SK-N-SH treated with all-trans-retinoic acid at 6 μM for 48 hours (cell line): Measurements from ENCODE around the gene ITGB4.

Experiments used
- BACH2 ChIP-seq: fragments of 250-450 bp; sonication (Bioruptor Pico); IDR thresholded peaks from 2 replicates; pipeline ENCODE4 v1.9.0; 2021; ENCODE audit warnings: mild to moderate bottlenecking, borderline replicate concordance
- CSDC2 ChIP-seq: fragments of 250-450 bp; sonication (Bioruptor Pico); IDR thresholded peaks from 2 replicates; pipeline ENCODE4 v1.5.0; 2020; ENCODE audit warnings: mild to moderate bottlenecking, moderate library complexity
- GLIS3 ChIP-seq: fragments of 250-450 bp; sonication (Bioruptor Pico); IDR thresholded peaks from 2 replicates; pipeline ENCODE4 v1.5.0; 2020; ENCODE audit warnings: mild to moderate bottlenecking, moderate library complexity
- ISL1 ChIP-seq: fragments of 250-450 bp; sonication (Bioruptor Pico); IDR thresholded peaks from 2 replicates; pipeline ENCODE4 v2.1.2; 2022; ENCODE audit warnings: mild to moderate bottlenecking, moderate library complexity
- OSR1 ChIP-seq: fragments of 250-450 bp; sonication (Bioruptor Pico); IDR thresholded peaks from 2 replicates; pipeline ENCODE4 v1.8.0; 2022; ENCODE audit warnings: moderate library complexity, mild to moderate bottlenecking, inconsistent platforms
- PPARA ChIP-seq: fragments of 250-450 bp; sonication (Bioruptor Pico); IDR thresholded peaks from 2 replicates; pipeline ENCODE4 v1.5.0; 2020; ENCODE audit warnings: mild to moderate bottlenecking, borderline replicate concordance
- RARB ChIP-seq: fragments of 250-450 bp; sonication (Bioruptor Pico); IDR thresholded peaks from 2 replicates; pipeline ENCODE4 v1.8.0; 2021; ENCODE audit warnings: mild to moderate bottlenecking, moderate library complexity
- TOX ChIP-seq: fragments of 250-450 bp; sonication (Bioruptor Pico); IDR thresholded peaks from 2 replicates; pipeline ENCODE4 v1.8.0; 2021; ENCODE audit warnings: mild to moderate bottlenecking, moderate library complexity, borderline replicate concordance
- ZFP3 ChIP-seq: fragments of 250-450 bp; sonication (Bioruptor Pico); IDR thresholded peaks from 2 replicates; pipeline ENCODE4 v1.5.0; 2020; ENCODE audit warnings: mild to moderate bottlenecking, moderate library complexity
- ZFP30 ChIP-seq: fragments of 450-650 bp; formaldehyde crosslinking; IDR thresholded peaks from 2 replicates; pipeline ENCODE4 v1.5.0; 2022; ENCODE audit warnings: mild to moderate bottlenecking, moderate library complexity
- ZNF565 ChIP-seq: fragments of 450-650 bp; formaldehyde crosslinking; conservative IDR thresholded peaks from 2 replicates; pipeline ENCODE4 v1.5.0; 2020; ENCODE audit warnings: low read depth, mild to moderate bottlenecking, moderate library complexity
- TF ChIP-seq, protein P1 (sequence below): fragments of 250-450 bp; sonication (Bioruptor Pico); IDR thresholded peaks from 2 replicates; pipeline ENCODE4 v1.5.1; 2020; ENCODE audit warnings: low read depth, mild to moderate bottlenecking, moderate library complexity

DNA sequence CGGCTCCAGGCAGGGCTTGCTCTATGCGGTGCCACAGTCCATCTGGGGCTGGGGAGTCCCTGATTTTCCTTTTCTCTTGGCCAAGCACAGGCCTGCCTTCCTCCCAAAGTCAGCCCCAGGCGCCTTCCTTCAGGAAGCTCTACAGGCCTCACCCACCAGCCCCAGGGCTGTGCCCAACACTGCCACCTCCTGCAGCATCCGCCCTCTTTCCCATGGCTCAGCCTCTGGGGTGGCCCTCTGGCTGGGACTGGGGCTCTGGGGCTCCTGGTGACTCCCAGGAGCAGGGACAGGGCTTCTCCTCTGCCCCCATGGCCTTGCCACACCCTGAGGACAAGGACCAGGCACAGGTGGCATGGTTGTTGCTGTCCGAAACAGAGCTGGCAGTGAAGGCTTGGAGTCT, 817 bp downstream of the ITGB4 start:
- no peak for TF ChIP-seq ISL1 (CRISPR knock-in tag)
- TF ChIP-seq, protein P1, sequence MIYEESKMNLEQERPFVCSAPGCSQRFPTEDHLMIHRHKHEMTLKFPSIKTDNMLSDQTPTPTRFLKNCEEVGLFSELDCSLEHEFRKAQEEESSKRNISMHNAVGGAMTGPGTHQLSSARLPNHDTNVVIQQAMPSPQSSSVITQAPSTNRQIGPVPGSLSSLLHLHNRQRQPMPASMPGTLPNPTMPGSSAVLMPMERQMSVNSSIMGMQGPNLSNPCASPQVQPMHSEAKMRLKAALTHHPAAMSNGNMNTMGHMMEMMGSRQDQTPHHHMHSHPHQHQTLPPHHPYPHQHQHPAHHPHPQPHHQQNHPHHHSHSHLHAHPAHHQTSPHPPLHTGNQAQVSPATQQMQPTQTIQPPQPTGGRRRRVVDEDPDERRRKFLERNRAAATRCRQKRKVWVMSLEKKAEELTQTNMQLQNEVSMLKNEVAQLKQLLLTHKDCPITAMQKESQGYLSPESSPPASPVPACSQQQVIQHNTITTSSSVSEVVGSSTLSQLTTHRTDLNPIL (CRISPR knock-in tag) = no peak
- no peak for TF ChIP-seq PPARA (CRISPR knock-in tag)
- TF ChIP-seq BACH2 (CRISPR knock-in tag) = no peak
- TF ChIP-seq ZFP30 (CRISPR knock-in tag) = no peak
- no peak for TF ChIP-seq RARB (CRISPR knock-in tag)
- no peak for TF ChIP-seq ZNF565 (CRISPR knock-in tag)
- TF ChIP-seq TOX (CRISPR knock-in tag) = no peak
- TF ChIP-seq OSR1 (CRISPR knock-in tag) = no peak
- TF ChIP-seq ZFP3 (CRISPR knock-in tag) = no peak
- no peak for TF ChIP-seq GLIS3 (CRISPR knock-in tag)
- TF ChIP-seq CSDC2 (CRISPR knock-in tag) = no peak
